HepG2 (cell line): ENCODE measurements around the gene TTC28.

Experiments used
- ADNP ChIP-seq: sonication (generic); formaldehyde crosslinking; IDR thresholded peaks from 2 replicates; pipeline ENCODE4 v1.4.0; 2020; ENCODE audit warnings: missing genetic modification reagents
- CBX2 ChIP-seq, 2 experiments: fragments of 200-600 bp in 1 of 2; sonication (generic); formaldehyde crosslinking in 1 of 2; IDR thresholded peaks; 2 replicates each; pipeline versions ENCODE4 v1.7.0 to v1.8.1; 2018 to 2022; ENCODE audit warnings: low read depth in 2 of 2, low read length in 1 of 2, mild to moderate bottlenecking in 1 of 2, missing genetic modification reagents in 1 of 2
- CTCF ChIP-seq: sonication (generic); formaldehyde crosslinking; IDR thresholded peaks from 2 replicates; pipeline ENCODE4 v1.5.0; 2020; ENCODE audit warnings: mild to moderate bottlenecking, missing genetic modification reagents, moderate library complexity
- GTF3A ChIP-seq: sonication (generic); formaldehyde crosslinking; conservative IDR thresholded peaks from 2 replicates; pipeline ENCODE4 v1.4.0; 2020; ENCODE audit warnings: mild to moderate bottlenecking, missing genetic modification reagents
- HMGXB4 ChIP-seq, 2 experiments: sonication (generic) in 1 of 2; formaldehyde crosslinking in 1 of 2; IDR thresholded peaks; 2 replicates each; pipeline versions ENCODE4 v1.4.0 to v1.6.1; 2018 to 2020; ENCODE audit warnings: missing genetic modification reagents in 2 of 2, borderline replicate concordance in 1 of 2, low read depth in 1 of 2, mild to moderate bottlenecking in 1 of 2, missing biosample characterization in 1 of 2
- KIAA2018 ChIP-seq: sonication (generic); formaldehyde crosslinking; IDR thresholded peaks from 2 replicates; pipeline ENCODE4 v1.5.0; 2020; ENCODE audit warnings: mild to moderate bottlenecking, missing genetic modification reagents, borderline replicate concordance
- NR3C1 ChIP-seq: sonication (generic); formaldehyde crosslinking; IDR thresholded peaks from 2 replicates; pipeline ENCODE4 v1.4.0; 2020; ENCODE audit warnings: missing genetic modification reagents
- POLR2A ChIP-seq, 2 experiments: IDR thresholded peaks; 2 replicates each; pipeline ENCODE4 v1.6.1; 2011; ENCODE audit warnings: low read depth in 2 of 2, low read length in 2 of 2, mild to moderate bottlenecking in 1 of 2, moderate library complexity in 1 of 2; ENCODE audit not compliant: insufficient read depth in 1 of 2
- POLR2AphosphoS5 ChIP-seq: IDR thresholded peaks from 2 replicates; pipeline ENCODE4 v1.6.1; 2012; ENCODE audit warnings: low read depth, low read length
- SMARCC2 ChIP-seq: fragments of 450-650 bp; IDR thresholded peaks from 2 replicates; pipeline ENCODE4 v1.6.1; 2017; ENCODE audit warnings: antibody characterized with exemption, mild to moderate bottlenecking
- SRF ChIP-seq: IDR thresholded peaks from 2 replicates; pipeline ENCODE4 v1.6.1; 2011; ENCODE audit warnings: mild to moderate bottlenecking, low read depth, low read length, moderate library complexity
- ZNF432 ChIP-seq: sonication (generic); formaldehyde crosslinking; IDR thresholded peaks from 2 replicates; pipeline ENCODE4 v1.5.0; 2020; ENCODE audit warnings: missing genetic modification reagents, mild to moderate bottlenecking, borderline replicate concordance
- ZNF766 ChIP-seq: sonication (generic); formaldehyde crosslinking; IDR thresholded peaks from 2 replicates; pipeline ENCODE4 v1.5.0; 2020; ENCODE audit warnings: missing genetic modification reagents, borderline replicate concordance

GRCh38 chr22:28497188-28497587 lies 182.5 kb downstream of the TTC28 start:
- TF ChIP-seq ZNF766, result no peak
- no peak for TF ChIP-seq POLR2A (IDR thresholded peaks at IDR 0.05; ENCODE audit: insufficient read depth in 1 of 2, low read depth in 2 of 2, low read length in 2 of 2)
- no peak for TF ChIP-seq HMGXB4 (CRISPR knock-in tag; IDR thresholded peaks at IDR 0.05; ENCODE audit: borderline replicate concordance in 1 of 2, low read depth in 1 of 2)
- TF ChIP-seq ZNF432, result no peak
- no peak for TF ChIP-seq CTCF
- no peak for TF ChIP-seq NR3C1 (CRISPR knock-in tag)
- TF ChIP-seq GTF3A (CRISPR knock-in tag), result no peak
- TF ChIP-seq KIAA2018 (CRISPR knock-in tag), result no peak
- TF ChIP-seq POLR2AphosphoS5, result no peak
- no peak for TF ChIP-seq SRF
- TF ChIP-seq ADNP (CRISPR knock-in tag), result no peak
- TF ChIP-seq CBX2 (IDR thresholded peaks at IDR 0.05; ENCODE audit: low read depth, low read length), result no peak
- no peak for TF ChIP-seq CBX2 (CRISPR knock-in tag; IDR thresholded peaks at IDR 0.05; ENCODE audit: low read depth)
- no peak for TF ChIP-seq SMARCC2
